Thyroid gland (tissue), 4 donors: ENCODE results near the gene SNED1. TPM values are rescaled to one million over a fixed set of nuclear protein-coding genes. Genes with fewer than 3 reads are reported as not detected.

Experiments
- DNase-seq, 2 donors: peaks; one replicate each; pipeline ENCODE4 v3.0.0-alpha.2; 2019
- H3K27ac ChIP-seq, 3 donors: fragments of 200-600 bp; sonication (generic); 1 replicate in 2 of 3; 2 replicates in 1 of 3; pipeline ENCODE4 v1.5.1; 2016 to 2019; ENCODE audit warnings: mild to moderate bottlenecking in 1 of 3, moderate library complexity in 1 of 3
- H3K27me3 ChIP-seq: fragments of 200-600 bp; sonication (generic); one replicate; pipeline ENCODE4 v1.5.1; 2019
- H3K36me3 ChIP-seq, 2 donors: fragments of 200-600 bp; sonication (generic); one replicate each; pipeline ENCODE4 v1.5.1; 2016 to 2019
- H3K4me1 ChIP-seq, 2 donors: fragments of 200-600 bp; sonication (generic); one replicate each; pipeline ENCODE4 v1.5.1; 2017 to 2019
- H3K4me3 ChIP-seq, 3 donors: fragments of 200-600 bp; sonication (generic); replicated peaks in 1 of 3; 1 replicate in 2 of 3; 2 replicates in 1 of 3; pipeline ENCODE4 v1.5.1; 2016; ENCODE audit warnings: mild to moderate bottlenecking in 1 of 3
- H3K9me3 ChIP-seq: fragments of 200-600 bp; sonication (generic); one replicate; pipeline ENCODE4 v1.5.1; 2017
- CTCF ChIP-seq, 6 experiments: fragments of 200-600 bp in 3 of 6; fragments of 450-650 bp in 3 of 6; sonication (generic) in 3 of 6; IDR thresholded peaks; one replicate each; pipeline ENCODE4 v1.5.1; 2016 to 2019; ENCODE audit warnings: antibody characterized with exemption in 6 of 6, mild to moderate bottlenecking in 2 of 6, inconsistent platforms in 1 of 6, moderate library complexity in 1 of 6
- POLR2A ChIP-seq, 2 donors: fragments of 450-650 bp; IDR thresholded peaks; one replicate each; pipeline ENCODE4 v1.6.1; 2017; ENCODE audit warnings: antibody characterized with exemption in 2 of 2, mild to moderate bottlenecking in 2 of 2, moderate library complexity in 1 of 2
- WGBS, 2 donors: methylation state at CpG; one replicate each; pipeline ENCODE4 v1.1.5; 2017; 5-methylcytosine and 5-hydroxymethylcytosine counted together
- intact Hi-C: fragments of 100-400 bp; cut with DNase I; formaldehyde crosslinking; loops from one replicate; pipeline ENCODE4 v1.15.1; 2023
- total RNA-seq, 4 donors: library from RNA; depleted of rRNA; stranded (reverse); fragments of >200 nt; gene quantifications; one replicate each; pipeline ENCODE4 v1.2.3, GENCODE V29; 2016

The SNED1 gene
- total RNA-seq, 4 donors from 2014 or later, result 47.7 to 122 (median 68.7) TPM

- intact Hi-C loops, result no loop called here
- Histone ChIP-seq H3K9me3 (no peaks in the 10 kb centered on the region), H3K4me3 (no peak overlapping the region), H3K36me3 (no peaks in the 10 kb centered on the region), H3K27me3 (no peaks in the 10 kb centered on the region), H3K4me1 (peaks cover 12 to 76% of the 10 kb centered on the region in 2 donors), H3K27ac (peak overlapping the region in 1 of 3 donors; percentile 5)
- TF ChIP-seq POLR2A (IDR thresholded peaks at IDR 0.05), result no peak
- no peak for TF ChIP-seq CTCF (IDR thresholded peaks at IDR 0.05)
- 89 to 95% methylated on average over 3 to 4 of the region's 6 CpGs for WGBS, 2 donors
- DNase-seq, result peak in 1 of 2 donors; percentile 1
Measured at GRCh38 chr2:240988571-240989271, 9.7 kb upstream of the SNED1 start.

- Histone ChIP-seq H3K4me3 (no peak overlapping the region), H3K27ac (peak overlapping the region in 1 of 3 donors; percentile 5), H3K36me3 (no peaks in the 10 kb centered on the region), H3K27me3 (no peaks in the 10 kb centered on the region), H3K9me3 (no peaks in the 10 kb centered on the region), H3K4me1 (peaks cover 21 to 82% of the 10 kb centered on the region in 2 donors)
- 87 to 89% methylated on average over 10 to 14 of the region's 17 CpGs for WGBS, 2 donors
- intact Hi-C loops, result loop anchor here (10.0 kb wide), 2 partner anchors 75 to 165 kb away; partner anchors contain the start of gene PPP1R7
- DNase-seq, result no peak
- TF ChIP-seq CTCF (IDR thresholded peaks at IDR 0.05), result peak in 3 of 6 experiments; percentile 17 to 41 (median 19)
- no peak for TF ChIP-seq POLR2A (IDR thresholded peaks at IDR 0.05)
Measured at GRCh38 chr2:240989451-240990265, 8.8 kb upstream of the SNED1 start.

DNA sequence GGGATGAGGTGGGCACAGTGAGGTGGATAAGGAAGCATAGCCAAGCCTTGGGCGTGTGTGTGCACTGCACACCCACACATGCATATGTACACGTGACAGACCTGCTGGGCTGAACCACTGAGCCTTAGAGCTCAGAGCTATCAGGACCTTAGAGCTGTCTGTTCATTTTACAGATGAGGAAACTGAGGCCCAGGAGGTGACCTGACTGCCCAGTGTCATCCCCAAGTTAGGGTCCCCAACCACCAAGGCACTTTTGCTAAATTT, 8.2 kb upstream of the SNED1 start:
- peaks cover 26 to 88% of the 10 kb centered on the region in 2 donors for H3K4me1 ChIP-seq
- no peak for DNase-seq
- WGBS, 2 donors, result 95 to 100% methylated on average over 2 of the region's 2 CpGs
- no peak for TF ChIP-seq POLR2A (IDR thresholded peaks at IDR 0.05)
- TF ChIP-seq CTCF (IDR thresholded peaks at IDR 0.05), result no peak
- no peaks in the 10 kb centered on the region for H3K9me3 ChIP-seq
- H3K27ac ChIP-seq, result no peak overlapping the region
- H3K27me3 ChIP-seq, result no peaks in the 10 kb centered on the region
- intact Hi-C loops, result loop anchor here (10.0 kb wide), 2 partner anchors 75 to 165 kb away; partner anchors contain the start of gene PPP1R7
- H3K36me3 ChIP-seq, result no peaks in the 10 kb centered on the region
- H3K4me3 ChIP-seq, result no peak overlapping the region

- 89 to 95% methylated on average over 7 to 9 of the region's 13 CpGs for WGBS, 2 donors
- Histone ChIP-seq H3K4me1 (peaks cover 31 to 92% of the 10 kb centered on the region in 2 donors), H3K27me3 (no peaks in the 10 kb centered on the region), H3K4me3 (no peak overlapping the region), H3K36me3 (no peaks in the 10 kb centered on the region), H3K9me3 (no peaks in the 10 kb centered on the region), H3K27ac (peak overlapping the region; percentile 56 to 75 (median 59))
- no peak for DNase-seq
- intact Hi-C loops, result loop anchor here (10.0 kb wide), 2 partner anchors 76 to 164 kb away; partner anchors contain the start of gene PPP1R7
- TF ChIP-seq CTCF (IDR thresholded peaks at IDR 0.05), result no peak
- TF ChIP-seq POLR2A (IDR thresholded peaks at IDR 0.05), result no peak
Measured at GRCh38 chr2:240990726-240991377, 7.6 kb upstream of the SNED1 start.
